GM12878 (cell line): ENCODE data around the gene GTF2F2. TPM values are rescaled to one million over a fixed set of nuclear protein-coding genes. Genes with fewer than 3 reads are reported as not detected.

Source experiments
- ATAC-seq: fragments of 200-7000 bp; cut with Tn5 transposase; 3 replicates; pipeline ENCODE4 v1.9.1; 2020; ENCODE audit warnings: mild to moderate bottlenecking, moderate library complexity
- BruUV-seq: library from RNA; stranded (reverse); fragments of 400-500 nt; replicated peaks from 2 replicates; lab custom pipeline; 2021; lab: Mats Ljungman, UMichigan
- CTCF ChIA-PET: fragments of 300-600 bp; sonication (Branson Sonifier 250); formaldehyde crosslinking; extraction: SDS; loops from one replicate; lab custom pipeline; 2021; ENCODE audit warnings: inconsistent platforms; lab: Yijun Ruan, JAX
- POLR2A ChIA-PET: fragments of 350-600 bp; formaldehyde crosslinking; extraction: SDS; loops from one replicate; lab custom pipeline; 2021; ENCODE audit warnings: inconsistent platforms; lab: Charles Lee
- RAD21 ChIA-PET: fragments of 300-600 bp; sonication (Branson Sonifier 250); formaldehyde crosslinking; loops from one replicate; lab custom pipeline; 2023; ENCODE audit warnings: antibody characterized with exemption; ENCODE audit not compliant: unreplicated experiment; lab: Charles Lee
- SMC1A ChIA-PET: fragments of 300-600 bp; sonication (Branson Sonifier 250); formaldehyde crosslinking; loops from one replicate; lab custom pipeline; 2023; ENCODE audit not compliant: unreplicated experiment, uncharacterized antibody; lab: Charles Lee
- DNase-seq: peaks from one replicate; pipeline ENCODE4 v3.0.0-alpha.2; 2011; ENCODE audit warnings: low read depth, low spot score
- FAIRE-seq: peaks from 3 replicates; lab custom pipeline; 2011; peaks lifted over from hg19 to GRCh38; lab: Jason Lieb, UNC
- H2AFZ ChIP-seq: 2 replicates; pipeline ENCODE4 v1.6.0; 2011; ENCODE audit warnings: low read depth, low read length, control low read depth; ENCODE audit not compliant: control insufficient read depth
- H3K27ac ChIP-seq: 2 replicates; pipeline ENCODE4 v1.5.1; 2011; ENCODE audit warnings: control low read depth; ENCODE audit not compliant: control insufficient read depth, insufficient read depth
- H3K27me3 ChIP-seq, 2 experiments: replicated peaks in 1 of 2; 2 replicates each; pipeline versions ENCODE4 v1.6.0 to v1.6.1; 2011; ENCODE audit warnings: low read length in 1 of 2; ENCODE audit not compliant: control insufficient read depth in 2 of 2, insufficient read depth in 2 of 2
- H3K36me3 ChIP-seq, 2 experiments: 2 replicates each; pipeline ENCODE4 v1.5.1; 2011; ENCODE audit warnings: low read length in 1 of 2; ENCODE audit not compliant: control insufficient read depth in 2 of 2, insufficient read depth in 2 of 2
- H3K4me1 ChIP-seq: 2 replicates; pipeline ENCODE4 v1.6.1; 2011; ENCODE audit warnings: mild to moderate bottlenecking, low read length, moderate library complexity, mixed read lengths; ENCODE audit not compliant: control insufficient read depth, insufficient read depth
- H3K4me2 ChIP-seq: 2 replicates; pipeline ENCODE4 v1.6.0; 2011; ENCODE audit warnings: control low read depth; ENCODE audit not compliant: control insufficient read depth, insufficient read depth
- H3K4me3 ChIP-seq: fragments of 200-600 bp; sonication (generic); 2 replicates; pipeline ENCODE4 v1.5.1; 2016
- H3K79me2 ChIP-seq: 2 replicates; pipeline ENCODE4 v1.6.0; 2011; ENCODE audit warnings: low read length; ENCODE audit not compliant: control insufficient read depth, insufficient read depth
- H3K9ac ChIP-seq: 2 replicates; pipeline ENCODE4 v1.8.0; 2011; ENCODE audit warnings: low read length, control low read depth, mixed read lengths; ENCODE audit not compliant: control insufficient read depth, insufficient read depth
- H3K9me3 ChIP-seq: replicated peaks from 3 replicates; pipeline ENCODE4 v1.5.1; 2011; ENCODE audit warnings: mild to moderate bottlenecking, low read length; ENCODE audit not compliant: control insufficient read depth, insufficient read depth
- H4K20me1 ChIP-seq: 2 replicates; pipeline ENCODE4 v1.6.0; 2011; ENCODE audit not compliant: control insufficient read depth, insufficient read depth
- CEBPB ChIP-seq, 2 experiments: fragments of 150-350 bp in 1 of 2; IDR thresholded peaks; 2 replicates each; pipeline ENCODE4 v1.6.1; 2012 to 2014; ENCODE audit warnings: low read depth in 2 of 2, low read length in 2 of 2, borderline replicate concordance in 1 of 2, inconsistent platforms in 1 of 2
- FOXM1 ChIP-seq: IDR thresholded peaks from 2 replicates; pipeline ENCODE4 v1.6.1; 2012; ENCODE audit warnings: low read depth, mild to moderate bottlenecking, inconsistent platforms, low read length, moderate library complexity
- HSF1 ChIP-seq: fragments of 150-350 bp; IDR thresholded peaks from 2 replicates; pipeline ENCODE4 v1.6.1; 2014; ENCODE audit warnings: mild to moderate bottlenecking, low read depth, low read length
- MXI1 ChIP-seq: fragments of 150-350 bp; IDR thresholded peaks from 2 replicates; pipeline ENCODE4 v1.6.1; 2011; ENCODE audit warnings: low read depth, mild to moderate bottlenecking, inconsistent platforms, low read length, improper control_type of control experiment
- POLR2AphosphoS2 ChIP-seq: IDR thresholded peaks from 2 replicates; pipeline ENCODE4 v1.6.1; 2011; ENCODE audit warnings: low read depth, mild to moderate bottlenecking, low read length, improper control_type of control experiment, moderate library complexity
- RBBP5 ChIP-seq: fragments of 200-600 bp; sonication (generic); conservative IDR thresholded peaks from 2 replicates; pipeline ENCODE4 v1.6.1; 2016
- TAF1 ChIP-seq: IDR thresholded peaks from 2 replicates; pipeline ENCODE4 v1.6.1; 2011; ENCODE audit warnings: mild to moderate bottlenecking, low read depth, low read length, borderline replicate concordance
- WGBS: methylation state at CpG from one replicate; pipeline ENCODE4 v1.1.6; 2016; ENCODE audit warnings: low lambda C conversion rate; ENCODE audit not compliant: insufficient replicate concordance, insufficient coverage; ENCODE audit errors: missing lambda C conversion rate; 5-methylcytosine and 5-hydroxymethylcytosine counted together
- in situ Hi-C: fragments of 300-500 bp; cut with MboI; formaldehyde crosslinking; loops from 9 replicates; pipeline ENCODE4 v1.14.3; 2018; ENCODE audit warnings: mixed read lengths
- intact Hi-C: fragments of 100-400 bp; cut with micrococcal nuclease; formaldehyde crosslinking; loops from one replicate; pipeline ENCODE4 v1.14.2; 2022; ENCODE audit not compliant: unreplicated experiment
- polyA plus RNA-seq, 11 experiments: library from polyadenylated mRNA; depleted of rRNA in 4 of 11; unstranded in 6 of 11; stranded (reverse) in 5 of 11; fragments of >200 nt; fragmentation: Nextera tagmentation in 4 of 11; fragmentation: Illumina TruSeq in 1 of 11; extraction: Ambion mirVana in 4 of 11; extraction: Trizol in 1 of 11; gene quantifications; 1 replicate in 1 of 11; 2 replicates in 10 of 11; pipeline versions ENCODE4 v1.2.1 to v1.2.3, GENCODE V29; 2011 to 2016; ENCODE audit warnings: inconsistent platforms in 2 of 11, missing spikeins in 2 of 11, low read depth in 1 of 11
- total RNA-seq, 4 experiments: library from RNA; depleted of rRNA in 3 of 4; stranded (reverse); fragments of >200 nt in 3 of 4; fragmentation: Illumina TruSeq in 1 of 4; extraction: Trizol in 1 of 4; gene quantifications; 2 replicates each; pipeline versions ENCODE4 v1.2.1 to v1.2.3, GENCODE V29; 2013 to 2021
- TF ChIP-seq, protein P1 (sequence below): fragments of 450-650 bp; IDR thresholded peaks from 2 replicates; pipeline ENCODE4 v1.6.1; 2017; ENCODE audit warnings: low read depth, mild to moderate bottlenecking, moderate library complexity

GTF2F2 gene
- total and polyA plus RNA-seq, 10 of the 15 experiments (the other 5 are each of a cell fraction or from before 2014, with no cell fraction given) = 14.5 to 30.8 (median 22.6) TPM

- WGBS = 99% methylated on average over 12 of the region's 12 CpGs
- Histone ChIP-seq H3K9ac (no peak overlapping the region), H2AFZ (no peak overlapping the region), H3K9me3 (no peaks in the 10 kb centered on the region), H3K4me3 (no peak overlapping the region), H3K4me1 (no peaks in the 10 kb centered on the region), H3K27ac (no peak overlapping the region), H3K79me2 (no peaks in the 10 kb centered on the region; the same call in 1 of the 2 replicates), H3K36me3 (no peaks in the 10 kb centered on the region; a peak in 2 of 4 replicates), H3K27me3 (no peaks in the 10 kb centered on the region), H4K20me1 (no peaks in the 10 kb centered on the region), H3K4me2 (no peak overlapping the region)
- ChIA-PET SMC1A (interaction anchor here (1.3 to 1.6 kb wide), 2 partner anchors 37 to 53 kb away, joined by 3 to 4 read pairs; no protein-coding TSS in a partner anchor), RAD21 (no interaction called here), POLR2A (interaction anchor here (0.6 kb wide), 1 partner anchor 25 kb away, joined by 3 read pairs; no protein-coding TSS in a partner anchor), CTCF (no interaction called here)
- FAIRE-seq (no peak), DNase-seq (no peak), ATAC-seq (no peak)
- TF ChIP-seq FOXM1 (no peak), HSF1 (no peak), RBBP5 (no peak), TAF1 (no peak), MXI1 (no peak), POLR2AphosphoS2 (no peak), CEBPB (IDR thresholded peaks at IDR 0.05; ENCODE audit: borderline replicate concordance in 1 of 2, low read depth in 2 of 2, low read length in 2 of 2) (no peak)
- TF ChIP-seq, protein P1, sequence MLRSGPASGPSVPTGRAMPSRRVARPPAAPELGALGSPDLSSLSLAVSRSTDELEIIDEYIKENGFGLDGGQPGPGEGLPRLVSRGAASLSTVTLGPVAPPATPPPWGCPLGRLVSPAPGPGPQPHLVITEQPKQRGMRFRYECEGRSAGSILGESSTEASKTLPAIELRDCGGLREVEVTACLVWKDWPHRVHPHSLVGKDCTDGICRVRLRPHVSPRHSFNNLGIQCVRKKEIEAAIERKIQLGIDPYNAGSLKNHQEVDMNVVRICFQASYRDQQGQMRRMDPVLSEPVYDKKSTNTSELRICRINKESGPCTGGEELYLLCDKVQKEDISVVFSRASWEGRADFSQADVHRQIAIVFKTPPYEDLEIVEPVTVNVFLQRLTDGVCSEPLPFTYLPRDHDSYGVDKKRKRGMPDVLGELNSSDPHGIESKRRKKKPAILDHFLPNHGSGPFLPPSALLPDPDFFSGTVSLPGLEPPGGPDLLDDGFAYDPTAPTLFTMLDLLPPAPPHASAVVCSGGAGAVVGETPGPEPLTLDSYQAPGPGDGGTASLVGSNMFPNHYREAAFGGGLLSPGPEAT = no peak
- intact Hi-C loops = no loop called here
- in situ Hi-C loops = no loop called here
- no TSS peak for BruUV-seq
Measured at GRCh38 chr13:45167611-45168554, 47.6 kb downstream of the GTF2F2 start.
